A673 (cell line): ENCODE data around the gene AGXT2. TPM values are rescaled to one million over a fixed set of nuclear protein-coding genes. Genes with fewer than 3 reads are reported as not detected.

ENCODE experiments used
- BruUV-seq: library from RNA; stranded (reverse); fragments of 400-500 nt; replicated peaks from 2 replicates; lab custom pipeline; 2021; lab: Mats Ljungman, UMichigan
- CTCF ChIA-PET: fragments of 300-600 bp; sonication (Branson Sonifier 250); formaldehyde crosslinking; loops from one replicate; lab custom pipeline; 2022; ENCODE audit warnings: antibody characterized with exemption; lab: Charles Lee
- POLR2A ChIA-PET: fragments of 300-600 bp; sonication (Branson Sonifier 250); formaldehyde crosslinking; loops from one replicate; lab custom pipeline; 2022; ENCODE audit warnings: antibody characterized with exemption; ENCODE audit not compliant: low non-redundant PET; lab: Charles Lee
- DNase-seq: peaks from one replicate; pipeline ENCODE4 v3.0.0-alpha.2; 2015; ENCODE audit warnings: low spot score
- H3K27ac ChIP-seq: fragments of 200-600 bp; sonication (generic); 2 replicates; pipeline ENCODE4 v1.5.1; 2016; ENCODE audit warnings: mixed run types, low read depth, mild to moderate bottlenecking, mixed read lengths, antibody characterized with exemption, low read length; ENCODE audit not compliant: poor library complexity, severe bottlenecking
- H3K27me3 ChIP-seq: fragments of 200-600 bp; sonication (generic); replicated peaks from 2 replicates; pipeline ENCODE4 v1.6.1; 2017; ENCODE audit warnings: mixed run types, low read depth, mild to moderate bottlenecking, mixed read lengths, antibody characterized with exemption, low read length; ENCODE audit not compliant: insufficient read depth, poor library complexity
- H3K36me3 ChIP-seq: fragments of 200-600 bp; sonication (generic); 2 replicates; pipeline ENCODE4 v1.6.1; 2016; ENCODE audit warnings: mixed run types, mild to moderate bottlenecking, mixed read lengths, antibody characterized with exemption, low read length; ENCODE audit not compliant: insufficient read depth, poor library complexity, severe bottlenecking
- H3K4me1 ChIP-seq: fragments of 200-600 bp; sonication (generic); 2 replicates; pipeline ENCODE4 v1.6.1; 2017; ENCODE audit warnings: mixed run types, mild to moderate bottlenecking, mixed read lengths, antibody characterized with exemption, low read length; ENCODE audit not compliant: insufficient read depth, poor library complexity, severe bottlenecking
- H3K4me3 ChIP-seq: fragments of 200-600 bp; sonication (generic); 2 replicates; pipeline ENCODE4 v1.5.1; 2016; ENCODE audit warnings: low read depth, mixed run types, mild to moderate bottlenecking, mixed read lengths, low read length; ENCODE audit not compliant: poor library complexity, severe bottlenecking
- H3K9me3 ChIP-seq: fragments of 200-600 bp; sonication (generic); 2 replicates; pipeline ENCODE4 v1.6.1; 2016; ENCODE audit warnings: mixed run types, low read depth, mild to moderate bottlenecking, mixed read lengths, antibody characterized with exemption, low read length; ENCODE audit not compliant: poor library complexity, severe bottlenecking
- EZH2 ChIP-seq: fragments of 200-600 bp; sonication (generic); IDR thresholded peaks from 2 replicates; pipeline ENCODE4 v1.6.1; 2017; ENCODE audit warnings: borderline replicate concordance, low read depth, mild to moderate bottlenecking, mixed read lengths, antibody characterized with exemption, low read length; ENCODE audit not compliant: poor library complexity, severe bottlenecking
- intact Hi-C: fragments of 100-400 bp; cut with micrococcal nuclease; formaldehyde crosslinking; loops from one replicate; pipeline ENCODE4 v1.10.0; 2022; ENCODE audit not compliant: unreplicated experiment
- total RNA-seq: library from RNA; stranded (reverse); gene quantifications from 2 replicates; pipeline ENCODE4 v1.2.3, GENCODE V29; 2021
- TF ChIP-seq, protein P1 (sequence below): fragments of 300-800, 200-600 bp; sonication (generic); conservative IDR thresholded peaks from 2 replicates; pipeline ENCODE4 v1.5.1; 2017; ENCODE audit warnings: low read depth, mild to moderate bottlenecking, antibody characterized with exemption, low read length, moderate library complexity, mixed read lengths

The AGXT2 gene
- total RNA-seq, 1 experiment from 2014 or later: not detected

GRCh38 chr5:35083150-35083549 lies 35.4 kb upstream of the AGXT2 start:
- CTCF ChIA-PET: no interaction called here
- POLR2A ChIA-PET: no interaction called here
- Histone ChIP-seq H3K9me3 (no peaks in the 10 kb centered on the region), H3K27me3 (no peaks in the 10 kb centered on the region), H3K4me1 (no peaks in the 10 kb centered on the region), H3K36me3 (no peaks in the 10 kb centered on the region), H3K4me3 (no peak overlapping the region), H3K27ac (no peak overlapping the region)
- TF ChIP-seq, protein P1, sequence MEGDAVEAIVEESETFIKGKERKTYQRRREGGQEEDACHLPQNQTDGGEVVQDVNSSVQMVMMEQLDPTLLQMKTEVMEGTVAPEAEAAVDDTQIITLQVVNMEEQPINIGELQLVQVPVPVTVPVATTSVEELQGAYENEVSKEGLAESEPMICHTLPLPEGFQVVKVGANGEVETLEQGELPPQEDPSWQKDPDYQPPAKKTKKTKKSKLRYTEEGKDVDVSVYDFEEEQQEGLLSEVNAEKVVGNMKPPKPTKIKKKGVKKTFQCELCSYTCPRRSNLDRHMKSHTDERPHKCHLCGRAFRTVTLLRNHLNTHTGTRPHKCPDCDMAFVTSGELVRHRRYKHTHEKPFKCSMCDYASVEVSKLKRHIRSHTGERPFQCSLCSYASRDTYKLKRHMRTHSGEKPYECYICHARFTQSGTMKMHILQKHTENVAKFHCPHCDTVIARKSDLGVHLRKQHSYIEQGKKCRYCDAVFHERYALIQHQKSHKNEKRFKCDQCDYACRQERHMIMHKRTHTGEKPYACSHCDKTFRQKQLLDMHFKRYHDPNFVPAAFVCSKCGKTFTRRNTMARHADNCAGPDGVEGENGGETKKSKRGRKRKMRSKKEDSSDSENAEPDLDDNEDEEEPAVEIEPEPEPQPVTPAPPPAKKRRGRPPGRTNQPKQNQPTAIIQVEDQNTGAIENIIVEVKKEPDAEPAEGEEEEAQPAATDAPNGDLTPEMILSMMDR: no peak
- no peak for TF ChIP-seq EZH2
- no TSS peak for BruUV-seq
- intact Hi-C loops: no loop called here
- no peak for DNase-seq

DNA sequence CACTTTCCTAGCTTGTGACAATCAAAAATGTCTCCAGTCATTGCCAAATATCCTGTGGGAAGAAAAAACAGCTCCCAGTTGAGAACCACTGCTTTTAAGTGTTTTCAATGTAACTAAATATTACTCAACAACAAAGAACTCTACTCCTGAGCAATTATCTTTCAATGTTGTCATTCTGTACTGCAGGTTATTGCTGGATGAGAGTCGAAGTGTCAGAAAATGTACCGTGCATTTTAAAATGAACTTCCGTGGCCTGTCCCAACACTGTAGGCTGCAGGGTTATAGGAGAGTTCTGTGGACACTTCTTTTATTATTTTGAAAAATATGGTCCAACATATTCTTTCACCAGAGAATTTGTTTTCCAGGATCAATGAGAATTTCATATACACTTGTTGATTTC lies 34.8 kb upstream of the AGXT2 start:
- TF ChIP-seq, protein P1: no peak
- no peak for TF ChIP-seq EZH2
- no TSS peak for BruUV-seq
- DNase-seq: no peak
- Histone ChIP-seq H3K36me3 (no peaks in the 10 kb centered on the region), H3K27ac (no peak overlapping the region), H3K4me1 (no peaks in the 10 kb centered on the region), H3K9me3 (no peaks in the 10 kb centered on the region), H3K4me3 (no peak overlapping the region), H3K27me3 (no peaks in the 10 kb centered on the region)
- CTCF ChIA-PET: no interaction called here
- POLR2A ChIA-PET: no interaction called here
- intact Hi-C loops: no loop called here

GRCh38 chr5:35081134-35081533 lies 33.4 kb upstream of the AGXT2 start:
- ChIA-PET CTCF (no interaction called here), POLR2A (no interaction called here)
- Histone ChIP-seq H3K27me3 (no peaks in the 10 kb centered on the region), H3K9me3 (no peaks in the 10 kb centered on the region), H3K36me3 (no peaks in the 10 kb centered on the region), H3K4me3 (no peak overlapping the region), H3K27ac (no peak overlapping the region), H3K4me1 (no peaks in the 10 kb centered on the region)
- TF ChIP-seq, protein P1: no peak
- no peak for TF ChIP-seq EZH2
- DNase-seq: no peak
- intact Hi-C loops: no loop called here
- no TSS peak for BruUV-seq
